HL-60/S4 (cell line): ENCODE measurements around the gene PHACTR1.

ENCODE experiments used
- in situ Hi-C: fragments of 300-500 bp; cut with MboI; formaldehyde crosslinking; loops from 2 replicates; pipeline ENCODE4 v1.14.3; 2022; ENCODE audit warnings: low sequenced_read_pairs

The PHACTR1 gene

GRCh38 chr6:12892151-12892550, 175.6 kb downstream of the PHACTR1 start:
- in situ Hi-C loops: loop anchor here (25.0 kb wide), 1 partner anchor 1255 kb away; no protein-coding TSS in a partner anchor

- in situ Hi-C loops: loop anchor here (25.0 kb wide), 1 partner anchor 1256 kb away; no protein-coding TSS in a partner anchor
Measured at GRCh38 chr6:12893036-12893435, 176.5 kb downstream of the PHACTR1 start.

DNA sequence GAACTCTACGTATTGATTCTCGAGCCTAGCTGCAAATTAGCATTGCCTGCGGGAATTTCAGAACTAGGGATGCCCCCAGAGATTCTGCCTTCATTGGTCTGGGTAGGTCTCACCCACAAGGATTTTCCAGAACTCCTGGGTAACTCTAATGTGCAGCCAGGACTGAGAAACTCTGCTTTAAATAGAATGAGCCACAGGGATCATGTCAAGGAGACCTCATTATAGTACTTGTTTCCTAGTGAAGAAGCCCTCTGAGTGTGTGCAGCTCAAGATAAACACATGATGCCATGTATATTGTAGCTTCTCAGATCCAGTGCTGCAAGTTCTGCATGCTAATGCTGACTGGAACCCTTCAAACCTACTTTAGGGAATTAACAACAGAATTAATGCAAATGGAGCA, 179.2 kb downstream of the PHACTR1 start:
- in situ Hi-C loops: loop anchor here (25.0 kb wide), 1 partner anchor 1258 kb away; no protein-coding TSS in a partner anchor

DNA sequence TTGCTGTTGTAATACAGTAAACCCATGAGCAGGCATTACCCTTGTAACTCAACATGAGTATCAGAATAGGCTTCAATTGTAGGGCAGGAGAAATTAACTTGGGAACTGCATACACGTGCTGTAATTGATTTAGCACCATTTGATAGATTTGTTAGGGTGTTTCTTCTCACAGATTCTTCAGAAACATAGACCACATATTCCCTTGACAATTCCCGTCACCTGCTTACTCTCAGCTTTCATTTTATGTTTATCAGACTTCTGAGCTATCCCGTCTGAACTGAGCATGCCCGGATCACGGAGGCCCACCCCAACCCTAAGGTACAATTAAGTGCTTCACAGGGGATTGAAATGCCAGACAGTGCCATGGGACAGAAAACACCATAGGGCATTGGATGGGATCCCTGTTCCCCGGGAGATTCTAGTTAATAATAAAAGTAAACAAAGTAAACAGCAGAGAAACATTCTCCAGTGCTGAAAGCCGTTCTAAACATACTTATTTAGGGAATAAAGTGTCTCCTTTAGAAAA, 179.7 kb downstream of the PHACTR1 start:
- in situ Hi-C loops: loop anchor here (25.0 kb wide), 1 partner anchor 1259 kb away; no protein-coding TSS in a partner anchor

DNA sequence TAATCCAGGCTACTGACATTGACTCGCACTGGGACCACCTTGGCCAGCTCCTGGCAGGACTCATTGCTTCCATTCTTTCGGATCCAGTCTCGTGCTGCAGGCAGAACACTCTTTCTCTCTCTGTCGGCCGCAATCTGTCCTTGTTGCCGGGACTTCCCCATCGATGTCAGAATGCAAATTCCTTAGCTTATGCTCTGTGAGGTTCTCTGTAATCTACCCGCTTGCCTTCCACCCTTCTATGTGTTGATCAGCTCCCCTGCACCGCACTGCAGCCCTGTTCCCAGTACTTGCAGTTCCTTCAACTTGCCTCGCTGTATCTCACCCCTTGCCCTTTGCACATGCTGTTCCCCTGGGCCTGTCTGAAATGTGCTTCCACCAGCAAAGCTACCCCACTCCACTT, 182.0 kb downstream of the PHACTR1 start:
- in situ Hi-C loops: loop anchor here (25.0 kb wide), 1 partner anchor 1261 kb away; no protein-coding TSS in a partner anchor

DNA sequence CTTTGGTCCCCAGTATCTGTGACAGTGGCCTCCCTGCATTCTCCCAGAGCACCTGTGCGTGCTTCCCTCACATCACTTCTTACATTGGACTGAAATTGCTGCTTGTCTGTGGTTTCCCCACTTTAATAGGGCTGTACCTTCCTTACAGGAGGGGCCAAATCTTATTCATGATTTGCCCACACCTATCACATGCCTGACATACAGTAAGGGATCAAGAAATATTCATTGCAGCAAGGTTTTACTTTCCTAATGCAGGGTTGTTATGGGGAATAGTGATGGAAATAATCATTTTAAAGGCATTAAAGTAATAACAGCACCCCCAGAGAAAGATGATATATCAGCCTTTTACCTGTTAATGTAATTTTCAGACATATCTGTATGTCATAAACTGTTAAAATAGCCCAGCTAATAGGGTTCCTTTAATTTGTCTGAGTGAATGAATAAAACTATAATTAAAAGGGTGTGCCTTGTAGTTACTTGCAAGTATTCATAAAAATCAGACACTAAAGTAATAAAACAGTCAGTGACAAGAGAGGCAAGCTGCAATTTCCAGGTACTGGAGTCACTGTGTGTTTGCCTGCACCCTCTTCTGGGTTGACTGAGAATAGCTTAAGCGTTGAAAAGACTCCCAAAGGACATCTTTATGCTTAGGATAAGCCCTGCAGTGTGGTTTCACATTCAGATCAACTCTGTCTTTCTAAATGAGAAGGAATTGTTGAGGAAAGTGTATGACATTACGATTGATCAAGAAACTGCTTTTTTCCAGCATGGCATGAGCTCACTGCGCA, 182.7 kb downstream of the PHACTR1 start:
- in situ Hi-C loops: loop anchor here (25.0 kb wide), 1 partner anchor 1262 kb away; no protein-coding TSS in a partner anchor

GRCh38 chr6:12903246-12903645, 186.7 kb downstream of the PHACTR1 start:
- in situ Hi-C loops: loop anchor here (25.0 kb wide), 1 partner anchor 634 kb away; no protein-coding TSS in a partner anchor

DNA sequence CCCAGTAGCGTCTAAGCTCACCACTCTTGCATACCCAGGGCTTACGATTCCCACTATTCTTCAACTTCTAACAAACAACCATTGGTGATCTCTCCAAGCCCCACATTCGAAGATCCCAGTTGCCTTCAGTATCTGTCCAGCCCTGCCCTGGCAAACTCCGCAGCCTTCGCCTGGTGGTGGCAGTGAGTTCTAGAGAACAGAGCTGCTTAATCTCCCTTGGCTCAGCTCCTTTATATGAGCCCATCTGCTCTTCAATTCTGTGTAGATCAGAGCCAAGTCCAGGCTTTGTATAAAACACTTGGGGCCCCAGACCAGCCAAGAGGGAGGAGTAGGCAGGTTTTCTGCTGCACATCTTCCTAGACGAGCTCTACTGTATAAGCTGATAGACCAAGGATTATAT, 193.3 kb downstream of the PHACTR1 start:
- in situ Hi-C loops: loop anchor here (10.0 to 25.0 kb wide), 2 partner anchors 425 to 627 kb away; no protein-coding TSS in a partner anchor

GRCh38 chr6:12911427-12911826, 194.9 kb downstream of the PHACTR1 start:
- in situ Hi-C loops: loop anchor here (10.0 to 25.0 kb wide), 2 partner anchors 423 to 626 kb away; no protein-coding TSS in a partner anchor

DNA sequence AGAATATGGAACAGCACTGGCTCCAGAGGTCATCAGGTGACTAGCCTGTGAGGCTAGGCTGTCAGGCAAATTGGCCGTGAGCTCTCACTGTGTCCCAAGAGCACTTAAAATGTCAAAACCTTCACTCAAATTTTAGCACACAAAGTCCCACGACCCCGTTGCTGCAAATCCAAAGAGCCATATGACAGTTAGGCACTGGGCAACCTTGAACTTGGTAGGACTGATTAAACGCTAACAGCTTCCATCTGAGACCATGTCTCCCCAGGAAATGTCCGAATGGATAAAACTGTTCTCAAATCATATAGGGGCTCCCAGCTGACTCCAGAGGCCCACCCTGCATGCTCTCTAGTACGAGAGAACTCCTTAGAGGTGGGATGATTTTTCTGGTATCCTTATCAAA, 196.6 kb downstream of the PHACTR1 start:
- in situ Hi-C loops: loop anchor here (10.0 to 25.0 kb wide), 2 partner anchors 422 to 624 kb away; no protein-coding TSS in a partner anchor

GRCh38 chr6:12916006-12916405, 199.4 kb downstream of the PHACTR1 start:
- in situ Hi-C loops: loop anchor here (10.0 to 25.0 kb wide), 2 partner anchors 419 to 621 kb away; no protein-coding TSS in a partner anchor

- in situ Hi-C loops: loop anchor here (10.0 to 25.0 kb wide), 2 partner anchors 418 to 621 kb away; no protein-coding TSS in a partner anchor
Measured at GRCh38 chr6:12916420-12917136, 200.0 kb downstream of the PHACTR1 start.

DNA sequence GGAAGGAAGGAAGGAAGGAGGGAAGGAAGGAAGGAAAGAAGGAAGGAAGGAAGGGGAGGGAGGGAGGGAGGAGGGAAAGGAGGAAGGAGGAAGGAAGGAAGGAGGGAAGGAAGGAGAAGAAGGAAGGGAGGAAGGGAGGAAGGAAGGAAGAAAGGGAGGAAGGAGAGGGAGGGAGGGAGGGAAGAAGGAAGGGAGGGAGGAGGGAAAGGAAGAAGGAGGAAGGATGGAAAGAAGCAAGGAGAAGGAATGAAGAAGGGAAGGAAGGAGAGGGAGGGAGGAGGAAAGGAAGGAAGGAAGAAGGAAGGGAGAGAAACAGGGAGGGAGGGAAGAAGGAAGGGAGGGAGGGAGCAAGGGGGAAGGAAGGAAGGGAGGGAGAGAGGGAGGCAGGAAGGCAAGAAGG, 204.9 kb downstream of the PHACTR1 start:
- in situ Hi-C loops: loop anchor here (25.0 kb wide), 1 partner anchor 616 kb away; no protein-coding TSS in a partner anchor

GRCh38 chr6:12923644-12924235, 207.2 kb downstream of the PHACTR1 start:
- in situ Hi-C loops: loop anchor here (25.0 kb wide), 1 partner anchor 614 kb away; no protein-coding TSS in a partner anchor

- in situ Hi-C loops: loop anchor here (25.0 kb wide), 1 partner anchor 612 kb away; no protein-coding TSS in a partner anchor
Measured at GRCh38 chr6:12924911-12925310, 208.3 kb downstream of the PHACTR1 start.

- in situ Hi-C loops: no loop called here
Measured at GRCh38 chr6:12927746-12928145, 211.2 kb downstream of the PHACTR1 start.

GRCh38 chr6:12929678-12930077, 213.1 kb downstream of the PHACTR1 start:
- in situ Hi-C loops: no loop called here

DNA sequence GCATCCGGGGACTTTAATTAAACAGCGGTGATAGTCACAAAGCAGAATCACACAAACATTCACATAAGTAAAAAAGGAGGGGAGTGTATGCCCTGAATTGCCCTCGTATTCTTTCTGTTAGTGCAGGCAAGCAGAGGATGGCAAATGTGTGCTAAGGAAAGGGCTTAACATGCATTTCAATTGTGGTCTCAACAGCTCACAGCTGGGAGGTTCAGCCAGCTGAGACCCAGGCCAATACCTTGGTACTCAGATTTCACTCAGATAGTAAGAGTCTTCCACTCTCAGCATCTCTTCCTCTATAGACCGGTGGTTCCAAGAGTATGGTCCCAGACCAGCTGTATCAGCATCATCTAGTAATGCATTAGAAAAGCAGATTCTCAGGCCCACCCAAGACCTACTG, 215.1 kb downstream of the PHACTR1 start:
- in situ Hi-C loops: no loop called here

DNA sequence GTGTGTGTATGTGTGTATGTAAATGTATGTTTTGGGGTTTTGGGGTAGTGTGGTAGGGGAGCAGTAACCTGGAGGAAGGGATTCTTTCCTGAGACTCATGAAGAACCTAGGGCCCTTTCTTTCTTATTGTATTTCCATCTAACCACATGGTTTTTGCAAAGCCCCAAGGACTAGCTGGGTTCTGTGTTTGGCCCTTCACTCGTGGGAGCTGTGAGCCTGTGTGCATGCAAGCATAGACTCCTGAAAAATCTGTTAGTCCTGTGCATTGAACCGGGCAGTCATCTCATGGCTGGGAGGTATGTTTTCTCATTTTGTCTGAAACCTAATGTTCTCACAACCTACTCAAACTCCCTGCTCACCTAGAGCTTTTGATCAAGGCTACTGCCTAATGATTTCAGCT, 219.1 kb downstream of the PHACTR1 start:
- in situ Hi-C loops: no loop called here

DNA sequence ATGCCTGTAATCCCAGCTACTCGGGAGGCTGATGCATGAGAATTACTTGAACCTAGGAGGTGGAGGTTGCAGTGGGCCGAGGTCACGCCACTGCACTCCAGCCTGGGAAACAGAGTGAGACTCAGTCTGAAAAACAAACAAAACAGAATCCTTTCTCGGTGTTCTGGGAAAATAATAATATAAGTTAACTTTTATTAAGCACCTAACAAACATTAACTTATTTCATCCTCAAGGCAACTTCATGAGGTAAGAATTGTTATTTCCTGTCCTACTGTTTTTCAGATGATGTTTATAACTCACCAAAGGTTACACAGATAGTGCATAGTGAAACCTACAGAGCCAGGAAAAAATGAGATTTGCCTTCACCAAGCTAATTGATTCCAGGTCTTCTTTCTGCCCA, 221.4 kb downstream of the PHACTR1 start:
- in situ Hi-C loops: no loop called here
